Left hindlimb (tissue), 1 donor: ENCODE measurements around the gene SGMS2.

Experiments
- DNase-seq: peaks from one replicate; pipeline ENCODE4 v3.0.0-alpha.2; 2018

The SGMS2 gene

DNA sequence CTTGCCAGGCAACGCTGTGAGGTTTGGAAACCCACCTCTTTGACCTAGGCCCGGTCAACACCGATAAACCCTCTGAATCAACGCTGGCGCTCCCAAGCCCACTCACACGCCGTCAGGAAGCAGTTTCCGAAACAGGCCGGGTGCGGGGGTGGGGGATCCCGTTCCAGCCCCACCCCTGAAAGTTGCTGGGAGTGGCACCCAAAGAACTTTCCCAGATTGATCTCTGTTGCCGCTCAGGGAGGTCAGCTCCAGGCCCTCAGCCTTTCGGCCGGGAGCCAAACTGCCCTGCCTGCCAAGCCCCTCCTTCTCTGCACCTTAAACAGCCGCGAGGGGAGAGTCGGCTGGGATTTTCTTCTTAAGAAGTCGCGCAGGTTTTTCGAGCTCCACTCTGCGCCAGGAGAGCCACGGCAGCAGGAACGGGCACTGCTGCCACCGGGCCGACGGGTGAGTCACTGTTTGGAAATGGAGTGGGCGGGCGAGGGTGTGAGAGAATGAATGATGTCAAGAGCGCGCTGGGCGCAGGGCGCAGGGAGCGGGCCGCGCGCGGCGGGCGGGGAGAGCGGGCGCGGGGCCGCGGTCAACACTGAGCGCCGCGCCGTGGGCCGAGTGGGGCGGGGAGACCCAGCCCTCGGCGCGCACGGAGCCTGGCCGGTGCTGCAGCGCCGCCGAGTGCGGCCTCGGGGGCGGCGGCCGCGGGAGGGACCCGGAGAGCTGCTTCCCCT is at the start of gene SGMS2:
SGMS2 (plus strand) TSS at position 583 of the 722 bp plus-strand sequence. CDS start 70,622 bp downstream, outside the sequence.
- peak; percentile 88 for DNase-seq

DNA sequence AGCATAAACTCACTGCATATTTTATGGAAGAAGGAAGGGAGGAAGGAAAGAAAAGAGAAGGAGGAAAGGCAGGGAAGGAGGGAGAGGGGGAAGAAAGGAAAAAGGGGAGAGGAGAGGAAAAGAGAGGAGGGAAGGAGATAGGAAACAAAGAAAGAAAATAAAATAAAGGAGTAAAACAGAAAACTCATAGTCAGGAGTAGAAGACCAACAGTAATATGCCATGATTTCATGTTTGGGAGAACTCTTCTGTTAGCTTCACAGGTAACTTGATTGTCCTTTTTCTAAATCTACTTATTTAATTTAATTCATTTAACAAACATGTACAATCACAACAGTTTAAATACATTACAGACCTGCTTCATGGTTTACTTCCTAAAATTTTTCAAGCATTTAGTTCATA is 46.8 kb upstream of the SGMS2 start:
- DNase-seq = no peak

DNA sequence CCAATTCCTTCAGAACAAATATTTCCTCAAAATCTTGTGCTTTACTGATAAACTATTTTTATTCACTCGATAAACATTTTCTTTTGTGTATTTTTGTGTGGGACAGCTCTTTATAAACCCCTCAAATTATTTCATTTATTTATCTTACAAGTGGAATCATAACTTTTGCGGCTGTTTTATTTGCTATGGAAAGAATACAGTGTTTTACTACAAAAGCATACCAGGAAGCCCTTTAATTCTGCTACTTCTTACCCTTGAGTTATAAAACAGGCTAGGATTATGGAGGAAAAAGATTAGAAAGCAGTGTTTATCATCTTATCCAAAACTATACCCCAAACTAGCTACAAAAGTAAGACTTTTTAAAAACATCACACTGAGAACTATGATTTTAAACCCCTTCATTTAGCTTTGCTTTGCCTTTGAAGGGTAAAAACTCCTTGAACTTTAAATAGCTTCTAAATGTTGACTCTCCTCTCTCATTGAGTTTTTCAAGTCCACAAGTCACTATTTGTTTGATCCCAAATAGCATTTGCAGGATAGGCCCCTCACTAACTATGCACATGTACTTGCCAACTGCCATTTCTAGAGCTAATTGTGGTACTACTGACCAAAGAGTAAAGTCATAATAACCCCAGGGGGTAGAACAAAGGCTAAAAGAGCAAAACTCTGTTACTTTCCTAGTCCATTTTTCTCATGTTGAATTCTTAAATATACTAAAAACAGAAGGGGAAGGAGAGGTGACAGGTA is 45.8 kb upstream of the SGMS2 start:
- DNase-seq = no peak

DNA sequence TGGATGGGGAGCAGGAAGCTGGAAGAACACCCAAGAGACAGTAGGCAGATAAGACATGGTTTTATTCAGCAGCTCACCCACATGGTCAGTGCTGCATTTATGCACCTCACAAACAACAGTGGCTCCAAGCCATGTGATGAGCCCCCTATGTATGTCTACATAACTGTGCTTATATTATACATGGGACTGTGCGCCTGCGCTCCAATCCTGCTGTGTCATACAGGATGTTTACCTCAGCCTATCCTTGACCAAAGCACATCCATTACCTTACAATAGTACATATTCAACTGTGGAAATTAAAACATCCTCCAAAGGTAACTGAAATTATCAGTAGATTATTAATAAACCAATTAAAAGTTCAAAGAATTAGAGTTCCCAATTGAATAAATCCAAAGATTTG is 44.1 kb upstream of the SGMS2 start:
- no peak for DNase-seq

DNA sequence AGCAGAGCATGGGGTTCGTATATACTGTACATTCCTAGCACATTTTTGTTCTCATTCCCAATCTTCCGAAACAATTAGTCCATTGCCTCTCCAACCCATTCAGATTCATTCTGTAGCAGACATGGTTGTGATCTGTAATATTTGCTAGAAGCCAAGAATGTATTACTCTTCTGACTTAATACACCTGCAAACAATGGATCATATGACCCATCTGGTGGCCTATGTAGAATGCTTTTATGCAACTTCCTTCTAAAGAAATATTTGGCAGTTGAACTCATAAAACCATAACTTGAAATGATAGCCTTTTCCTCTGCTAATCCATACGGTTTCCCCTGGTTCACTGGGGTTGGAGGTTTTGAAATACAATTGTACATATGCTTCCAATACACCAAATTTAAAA is 32.8 kb upstream of the SGMS2 start:
- no peak for DNase-seq

DNA sequence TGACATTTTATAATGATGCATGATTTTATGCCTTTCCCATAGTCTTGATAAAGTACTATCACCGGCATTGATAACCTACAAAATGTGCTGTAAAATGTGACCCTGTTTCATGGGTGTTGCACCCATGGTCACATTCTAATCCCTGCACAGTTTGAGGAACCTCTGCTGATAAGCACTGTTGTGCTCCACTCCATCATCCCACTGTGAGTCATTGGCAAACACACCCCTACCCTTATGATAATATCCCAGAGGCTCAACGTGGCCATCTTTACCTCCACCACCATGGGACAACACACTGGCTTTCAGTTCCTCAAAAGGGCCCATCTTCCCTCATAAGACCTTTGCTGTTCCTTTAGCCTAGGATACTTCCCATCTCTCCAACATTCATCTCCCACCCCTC is 32.0 kb upstream of the SGMS2 start:
- no peak for DNase-seq

DNA sequence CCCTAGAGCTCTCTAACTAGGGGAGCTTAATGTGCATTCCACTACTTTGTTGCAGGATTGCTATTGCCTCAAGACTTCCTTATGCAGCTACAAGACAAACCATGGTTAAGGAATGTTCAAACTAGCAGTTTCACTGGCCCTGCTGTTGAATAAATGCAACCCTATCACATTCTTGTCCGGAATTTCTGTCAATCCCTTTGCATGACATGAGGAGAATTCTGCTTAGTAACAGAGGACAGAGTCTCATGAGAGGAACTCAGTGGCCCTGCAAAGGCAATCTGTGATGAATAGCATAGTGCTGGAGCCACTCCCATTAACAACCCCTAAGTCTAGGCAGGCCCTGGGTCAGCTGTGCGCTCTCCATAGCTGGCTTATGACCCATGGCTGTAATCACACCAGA is 30.7 kb upstream of the SGMS2 start:
- DNase-seq = no peak

DNA sequence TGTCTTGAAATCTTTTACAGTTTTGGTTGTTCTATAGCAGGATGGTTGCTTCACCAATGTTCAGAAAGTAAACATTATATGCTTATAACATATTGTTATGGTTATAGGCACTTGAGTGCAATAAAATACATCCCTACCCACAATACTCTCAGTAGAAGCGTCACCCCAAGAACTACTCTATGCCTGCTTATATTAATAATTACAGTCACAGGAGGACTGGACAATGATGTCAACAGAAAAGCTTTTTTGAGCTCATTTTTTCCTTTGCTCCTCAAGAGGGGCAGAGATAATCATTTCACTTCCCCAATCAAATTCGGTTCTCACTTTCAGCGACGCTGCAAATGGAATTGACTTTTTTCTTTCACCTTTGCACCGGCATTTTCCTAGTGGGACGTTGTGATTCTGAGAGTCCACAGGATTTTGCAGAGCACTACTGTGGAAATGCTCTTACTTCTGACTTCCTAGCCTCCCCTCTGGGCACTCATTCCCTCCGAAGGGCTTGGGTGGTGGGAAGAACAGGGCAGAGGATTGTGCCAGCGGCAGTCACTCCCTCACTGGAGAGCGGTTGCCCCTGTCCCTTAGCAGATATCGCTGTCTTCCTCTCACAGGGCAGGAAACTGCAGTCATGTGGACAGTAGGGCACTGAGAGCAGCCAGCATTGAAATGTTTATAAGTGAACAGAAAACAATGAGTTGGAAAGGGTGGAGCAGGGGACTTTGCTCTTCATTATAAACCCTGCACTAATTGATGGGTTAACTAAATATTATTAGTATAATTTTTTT is 24.9 kb upstream of the SGMS2 start:
- DNase-seq = no peak

DNA sequence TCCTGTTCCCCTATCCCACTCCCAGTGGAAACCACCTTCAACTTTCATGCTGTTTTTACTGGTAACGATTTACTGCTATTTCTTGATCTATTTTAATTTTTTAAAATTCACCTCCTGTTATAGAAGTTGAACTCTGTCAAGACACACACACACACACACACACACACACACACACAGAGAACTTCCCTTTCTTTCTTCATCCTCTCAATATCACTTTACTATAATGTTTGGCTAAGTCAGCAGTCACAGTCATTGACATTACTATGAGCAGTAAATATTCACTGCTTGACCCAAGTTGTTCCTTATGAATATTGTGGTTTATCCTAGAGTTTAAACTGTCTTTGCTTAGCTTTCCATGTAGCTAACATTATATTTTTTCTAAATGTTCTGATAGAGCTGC is 24.0 kb upstream of the SGMS2 start:
- DNase-seq = no peak

DNA sequence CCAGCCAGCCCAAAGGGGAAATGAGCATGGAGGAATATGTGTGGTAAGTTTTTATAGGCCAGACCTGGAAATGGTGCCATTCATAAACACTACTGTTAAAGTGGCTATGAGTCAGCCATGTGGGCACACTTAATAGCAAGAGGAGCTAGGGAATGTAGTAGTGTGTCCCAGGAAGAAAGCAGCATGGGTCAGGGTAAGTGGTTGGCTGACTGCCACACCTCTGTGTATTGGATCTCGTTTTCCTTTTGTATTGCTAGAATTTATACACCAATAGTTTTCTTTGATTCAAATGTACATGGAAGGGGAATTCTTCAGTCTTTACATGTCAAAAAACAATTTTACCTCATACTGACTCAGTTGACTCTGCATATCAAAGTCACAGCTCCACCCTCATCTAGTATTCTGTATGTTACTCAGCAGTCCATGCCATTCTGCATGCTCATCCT is 22.9 kb upstream of the SGMS2 start:
- no peak for DNase-seq

DNA sequence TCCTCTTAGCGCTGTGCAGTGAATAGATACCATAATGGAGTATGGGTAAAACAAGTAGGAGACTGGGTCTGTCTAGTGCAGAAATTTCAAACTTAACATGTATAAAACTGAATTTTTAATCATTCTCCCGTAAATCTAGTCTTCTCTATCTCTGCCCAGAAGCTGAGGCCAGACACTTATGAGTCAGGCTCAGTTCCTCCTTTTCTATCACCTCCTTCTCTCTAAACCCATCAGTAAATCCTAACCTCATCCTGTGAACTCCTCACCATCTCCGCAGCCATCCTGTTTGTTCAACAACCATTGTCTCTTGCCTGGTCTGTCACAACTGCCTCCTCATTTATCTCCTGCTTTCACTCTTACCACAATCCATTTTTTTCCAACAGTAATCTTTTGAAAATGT is 19.8 kb upstream of the SGMS2 start:
- no peak for DNase-seq

DNA sequence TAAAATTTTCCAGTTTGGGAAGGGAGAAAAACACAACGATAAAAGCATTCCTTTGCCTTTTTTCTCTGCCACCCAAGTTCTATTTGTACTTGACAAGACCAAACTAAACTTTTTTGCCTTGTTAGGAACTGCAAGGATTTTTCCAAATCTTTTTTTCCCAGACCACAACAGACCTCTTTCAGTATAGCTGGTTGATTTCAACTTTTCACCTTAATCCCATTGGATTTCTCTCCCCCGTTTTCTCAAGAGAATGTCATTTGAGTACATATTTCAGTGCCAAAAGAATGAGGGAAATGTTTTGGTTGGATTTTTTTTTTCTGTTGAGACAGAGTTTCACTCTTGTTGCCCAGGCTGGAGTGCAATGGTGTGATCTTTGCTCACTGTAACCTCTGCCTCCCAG is 18.5 kb upstream of the SGMS2 start:
- no peak for DNase-seq

DNA sequence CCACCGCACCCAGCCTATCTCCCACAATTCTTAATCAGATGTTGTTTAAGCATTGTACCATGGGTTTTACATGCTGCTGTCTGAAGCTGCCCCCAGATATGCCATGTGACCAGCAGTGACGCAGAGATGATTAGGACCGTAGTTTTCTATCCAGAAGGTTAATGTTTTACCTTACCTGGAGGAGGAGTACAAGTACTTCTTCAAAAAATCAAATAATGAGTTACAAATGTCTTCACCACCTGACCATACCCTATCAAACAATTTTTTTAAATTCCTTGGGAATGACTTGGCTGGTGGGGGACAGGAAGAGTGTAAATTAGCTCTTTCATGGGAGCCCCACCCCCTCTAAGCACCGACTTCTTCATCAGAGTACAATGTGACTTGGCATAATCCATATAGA is 16.2 kb upstream of the SGMS2 start:
- no peak for DNase-seq

DNA sequence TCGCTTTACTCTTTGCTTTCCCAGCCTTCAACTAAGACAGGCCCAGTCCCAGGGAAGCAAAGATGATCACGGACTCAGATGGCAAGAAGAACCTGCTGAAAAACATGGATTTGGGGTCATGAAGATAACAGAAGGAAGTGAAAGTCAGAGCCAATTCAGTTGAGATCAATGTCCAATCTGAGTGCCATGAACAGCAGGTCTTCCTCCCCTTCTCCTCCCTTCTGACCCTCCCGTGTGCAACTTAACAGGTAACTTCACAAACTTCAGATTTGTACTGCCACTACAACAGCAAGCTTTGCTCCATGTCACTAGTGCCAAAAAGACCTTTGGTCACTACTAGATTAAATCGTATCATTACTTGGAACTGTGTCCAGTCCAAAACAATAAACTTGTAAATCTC is 15.5 kb upstream of the SGMS2 start:
- DNase-seq = no peak

DNA sequence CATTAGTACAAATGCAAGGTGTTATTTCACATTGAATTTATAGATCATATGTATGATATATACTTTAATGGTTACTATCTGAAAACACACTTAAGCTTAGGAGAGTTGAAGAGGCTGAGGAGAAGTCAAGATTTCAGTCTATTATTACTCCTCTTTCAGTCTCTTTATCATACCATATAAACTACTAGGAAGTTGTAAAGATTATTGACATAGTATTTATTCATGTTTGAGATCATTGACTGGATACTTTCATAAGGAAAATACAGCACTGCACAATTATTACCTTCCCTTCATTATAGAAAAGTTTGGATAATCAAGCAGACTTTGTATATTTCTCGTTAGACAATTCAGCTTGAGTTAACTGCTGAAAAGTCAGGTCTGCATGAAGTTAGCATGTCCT is 10.0 kb upstream of the SGMS2 start:
- DNase-seq = no peak

DNA sequence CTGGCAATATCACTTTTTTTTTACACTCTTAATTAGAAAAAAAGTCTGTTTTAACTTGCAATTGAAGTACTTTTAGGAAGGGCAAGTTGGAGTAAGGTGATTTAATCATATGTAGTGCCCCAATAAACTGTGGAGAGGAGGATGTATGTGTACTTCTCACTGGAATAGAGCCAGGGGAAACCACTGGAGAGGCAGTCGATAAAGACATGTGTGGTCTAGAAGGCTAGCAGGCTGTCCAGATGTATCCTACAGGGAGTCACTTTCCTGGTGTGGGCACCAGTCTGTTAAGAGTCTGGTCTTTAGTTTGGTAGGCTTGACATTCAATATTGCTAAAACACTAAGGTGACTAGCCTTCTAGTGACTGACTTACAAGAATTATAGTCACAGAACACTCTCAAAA is 9.6 kb upstream of the SGMS2 start:
- no peak for DNase-seq

DNA sequence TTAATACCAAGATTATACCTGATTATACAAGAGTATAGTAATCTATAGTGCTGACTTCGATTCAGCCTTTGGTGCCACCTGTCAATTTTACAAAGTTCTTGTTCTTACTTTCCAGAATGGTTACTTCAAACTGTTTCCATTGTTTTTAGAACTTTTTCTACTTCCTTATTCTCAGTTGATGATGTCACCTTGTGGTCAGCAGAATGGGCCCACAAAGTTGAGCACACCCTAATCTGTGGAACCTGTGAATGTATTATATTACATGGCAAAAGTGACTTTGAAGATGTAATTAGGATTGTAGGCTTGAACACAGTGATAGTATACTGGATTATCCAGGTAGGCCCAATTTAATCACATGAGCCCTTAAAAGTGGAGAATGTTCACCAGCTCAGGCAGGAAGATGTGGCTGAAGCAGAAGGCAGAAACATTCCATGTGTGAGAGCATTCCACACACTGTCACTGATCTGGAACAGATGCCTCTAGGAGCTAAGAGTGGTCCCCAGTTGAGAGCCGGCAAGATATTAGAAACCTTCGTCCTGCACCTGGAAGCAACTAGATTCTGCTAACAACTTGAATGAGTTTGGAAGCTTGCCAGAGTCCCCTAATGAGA is 6.3 kb upstream of the SGMS2 start:
- no peak for DNase-seq

DNA sequence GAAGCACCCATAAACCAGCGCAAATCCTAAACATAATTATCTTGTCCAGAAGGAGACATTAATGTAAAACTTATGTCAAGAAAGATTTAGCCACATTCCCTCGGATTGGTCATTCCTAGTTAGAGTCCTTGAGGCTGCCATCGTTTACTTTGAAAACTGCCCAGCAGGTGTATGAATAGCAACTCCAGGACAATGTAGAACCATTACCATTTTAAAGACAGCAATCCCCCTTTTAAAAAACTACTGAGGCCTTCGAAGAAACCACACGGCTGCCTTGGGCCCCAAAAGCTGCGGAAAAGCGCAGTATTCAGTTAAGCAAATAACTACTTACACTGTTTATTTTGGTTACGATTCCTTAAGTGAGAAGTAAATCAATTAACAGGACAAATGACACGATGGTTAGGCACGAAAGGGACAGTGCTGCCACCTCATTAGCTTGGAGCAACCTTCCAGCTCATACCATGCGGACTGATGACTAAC is 822 bp upstream of the SGMS2 start:
- DNase-seq = no peak

DNA sequence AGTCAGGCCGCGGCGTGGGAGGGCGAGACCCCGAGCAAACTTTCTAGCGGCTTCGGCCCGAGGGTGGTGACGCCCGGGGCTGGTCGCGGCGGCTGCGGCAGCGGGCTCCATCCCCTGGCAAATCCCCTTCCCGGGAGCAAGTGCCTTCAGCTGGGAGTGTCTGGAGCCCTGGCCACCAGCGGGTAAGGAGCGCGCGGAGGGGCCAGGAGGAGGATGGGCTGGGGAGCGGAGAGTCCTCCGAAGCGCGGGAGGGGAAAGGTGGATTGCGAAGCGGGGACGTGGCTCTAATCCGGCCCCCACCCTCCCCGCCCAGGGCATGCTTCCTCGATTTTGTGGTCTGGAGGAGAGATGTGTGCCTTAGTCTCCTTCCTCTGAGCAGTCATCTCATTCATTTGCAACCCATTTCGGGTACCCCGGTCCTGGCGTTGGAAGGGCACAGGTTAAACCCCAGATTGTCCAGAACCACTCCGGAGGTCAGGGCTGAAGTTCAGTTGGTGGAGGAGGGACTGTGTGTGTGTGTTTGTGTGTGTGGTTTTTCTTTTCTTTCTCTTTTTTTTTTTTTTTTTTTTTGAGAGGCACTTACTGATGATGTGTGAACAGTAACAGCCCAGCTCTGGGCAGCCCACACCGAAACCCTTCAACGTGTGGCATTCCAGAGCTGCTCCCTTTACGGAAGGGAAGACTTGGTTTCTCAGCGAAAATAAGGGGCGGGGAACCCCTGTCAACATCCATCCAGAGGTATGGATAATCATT is 516 bp downstream of the SGMS2 start:
- peak; percentile 80 for DNase-seq

DNA sequence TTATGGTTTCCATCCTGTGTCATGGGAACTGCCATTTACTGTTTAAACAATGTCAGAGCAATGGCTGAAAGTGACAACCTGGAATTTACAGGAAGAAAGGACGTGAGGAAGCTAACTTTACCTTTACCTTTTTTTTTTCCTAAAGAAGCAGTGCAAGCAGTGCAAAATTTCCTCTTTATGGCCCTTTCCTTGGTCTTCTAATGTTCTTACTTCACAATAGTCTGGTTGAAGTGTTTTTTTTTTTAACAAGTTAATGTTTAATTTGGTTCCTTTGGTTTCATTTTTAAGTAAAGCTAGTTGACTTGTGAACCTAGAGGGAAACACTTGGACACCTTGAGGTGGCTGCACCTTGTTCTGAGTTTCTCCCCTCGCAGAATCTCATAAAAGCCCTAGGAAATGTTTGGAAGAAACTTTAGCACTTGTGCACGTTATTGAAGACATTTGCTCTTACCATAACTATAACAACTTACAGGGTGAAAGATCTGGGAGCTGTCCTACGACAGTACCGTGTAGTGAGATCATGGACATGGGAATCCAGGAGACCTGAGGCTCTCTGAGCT is 1.8 kb downstream of the SGMS2 start:
- no peak for DNase-seq

DNA sequence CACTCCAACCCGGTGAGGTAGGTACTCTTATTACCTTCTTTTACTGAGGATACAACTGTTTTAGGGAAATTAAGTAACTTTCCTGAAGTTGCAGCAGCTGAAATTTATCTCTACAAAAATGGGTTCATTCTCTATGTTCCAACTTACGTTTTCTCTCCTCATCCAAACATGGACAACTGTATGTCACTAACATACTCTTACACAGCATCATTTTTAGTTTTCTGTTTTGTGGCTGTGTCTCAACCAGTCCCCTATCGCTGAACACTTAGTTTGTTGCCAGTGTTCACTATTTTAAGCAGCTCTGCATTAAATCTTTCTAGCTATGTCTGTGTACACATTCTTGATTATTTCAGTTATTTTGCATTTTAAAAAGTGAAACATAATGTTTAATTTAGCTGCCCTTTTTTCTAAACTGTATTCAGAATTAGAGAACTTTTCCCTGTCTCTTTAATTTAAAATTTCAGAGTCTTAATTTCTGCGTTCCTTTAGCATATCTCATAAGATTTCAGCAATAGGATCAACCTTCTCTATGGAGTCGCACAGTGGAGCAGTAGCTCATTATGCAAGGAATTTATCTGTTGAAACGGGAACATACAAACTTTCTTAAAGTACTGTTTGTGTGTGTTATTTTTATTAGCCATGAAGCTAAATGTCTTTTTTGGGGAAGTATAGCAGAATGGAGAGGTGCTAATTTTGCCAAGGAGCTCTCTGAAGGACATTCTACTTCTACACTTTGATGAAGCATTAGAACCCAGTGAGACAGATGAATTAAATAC is 3.8 kb downstream of the SGMS2 start:
- DNase-seq = no peak
